Measurements from ENCODE around the gene NCKAP5.

- no peak for TF ChIP-seq POLR2A (IDR thresholded peaks at IDR 0.05)
- no peak for TF ChIP-seq CTCF (IDR thresholded peaks at IDR 0.05)
These were observed 22.9 kb upstream of the NCKAP5 start for GRCh38 chr2:133591164-133591563.
